Mesothelial cell of epicardium (in vitro differentiated cells): ENCODE results near the gene PLEKHG1. TPM values are rescaled to one million over a fixed set of nuclear protein-coding genes. Genes with fewer than 3 reads are reported as not detected.
A peak's percentile ranks its signal among the peaks of the same experiment; 100 is the strongest.

ENCODE experiments used
- DNase-seq, 2 experiments: peaks; one replicate each; pipeline ENCODE4 v3.0.0; 2021; ENCODE audit warnings: low spot score in 2 of 2; ENCODE audit not compliant: unreplicated experiment in 2 of 2
- H3K27ac Mint-ChIP-seq: 2 replicates; pipeline ENCODE4 v1.8.0; 2021; ENCODE audit warnings: mixed read lengths
- H3K27me3 Mint-ChIP-seq: 2 replicates; pipeline ENCODE4 v1.8.0; 2021; ENCODE audit warnings: low read depth, mixed read lengths
- H3K36me3 Mint-ChIP-seq: 2 replicates; pipeline ENCODE4 v1.8.0; 2021; ENCODE audit warnings: mixed read lengths
- H3K4me1 Mint-ChIP-seq: 2 replicates; pipeline ENCODE4 v1.8.0; 2021; ENCODE audit warnings: mixed read lengths
- H3K4me3 Mint-ChIP-seq: 2 replicates; pipeline ENCODE4 v1.8.0; 2021; ENCODE audit warnings: mild to moderate bottlenecking, moderate library complexity, mixed read lengths
- H3K9me3 Mint-ChIP-seq: 2 replicates; pipeline ENCODE4 v1.8.0; 2021; ENCODE audit warnings: mixed read lengths
- CTCF ChIP-seq: fragments of 200-600 bp; sonication (generic); IDR thresholded peaks from one replicate; pipeline ENCODE4 v1.5.0; 2021; ENCODE audit warnings: antibody characterized with exemption; ENCODE audit not compliant: unreplicated experiment
- total RNA-seq: library from RNA; stranded (reverse); gene quantifications from 3 replicates; pipeline ENCODE4 v1.2.1, GENCODE V29; 2021

PLEKHG1 gene
- total RNA-seq, 1 donor from 2014 or later: 69.3 TPM

- Mint-ChIP-seq H3K9me3 (peaks cover under 1% of the 10 kb centered on the region), H3K4me3 (no peak overlapping the region), H3K4me1 (peaks cover 75% of the 10 kb centered on the region), H3K27me3 (no peaks in the 10 kb centered on the region), H3K27ac (no peak overlapping the region), H3K36me3 (peaks cover 1% of the 10 kb centered on the region)
- no peak for TF ChIP-seq CTCF
- no peak for DNase-seq
Observed at GRCh38 chr6:150639823-150640331, 40.2 kb downstream of the PLEKHG1 start.

- peaks cover 7% of the 10 kb centered on the region for H3K9me3 Mint-ChIP-seq
- H3K27ac Mint-ChIP-seq: peak overlapping the region; percentile 1
- H3K4me1 Mint-ChIP-seq: peaks cover 67% of the 10 kb centered on the region
- peaks cover 5% of the 10 kb centered on the region for H3K36me3 Mint-ChIP-seq
- TF ChIP-seq CTCF: no peak
- no peak for DNase-seq
- no peaks in the 10 kb centered on the region for H3K27me3 Mint-ChIP-seq
- H3K4me3 Mint-ChIP-seq: no peak overlapping the region
Observed at GRCh38 chr6:150640556-150641209, 41.0 kb downstream of the PLEKHG1 start.

- Mint-ChIP-seq H3K27me3 (no peaks in the 10 kb centered on the region), H3K4me1 (peaks cover 64% of the 10 kb centered on the region), H3K4me3 (no peak overlapping the region), H3K36me3 (peaks cover 5% of the 10 kb centered on the region), H3K27ac (peak overlapping the region; percentile 31), H3K9me3 (peaks cover 7% of the 10 kb centered on the region)
- no peak for TF ChIP-seq CTCF
- DNase-seq: no peak
Observed at GRCh38 chr6:150641398-150642139, 41.9 kb downstream of the PLEKHG1 start.

DNA sequence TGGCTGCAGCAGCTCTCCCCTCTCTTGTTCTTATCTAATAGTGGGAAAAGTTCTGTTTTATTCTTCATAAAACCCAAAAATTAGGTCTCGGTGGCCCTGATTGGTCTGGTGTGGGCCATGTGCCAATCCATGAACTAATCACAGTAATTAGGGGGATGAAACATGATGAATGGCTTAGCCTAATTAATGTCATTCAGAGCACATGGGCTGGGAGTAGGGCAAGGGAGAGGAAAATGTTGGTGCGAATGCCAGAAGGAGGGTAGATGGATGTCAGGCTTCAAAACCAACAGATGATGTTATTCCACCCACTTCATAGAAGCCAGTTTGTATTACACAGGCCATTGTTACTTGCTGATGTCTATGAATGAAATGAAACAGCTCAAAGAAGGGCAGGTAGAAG, 46.5 kb downstream of the PLEKHG1 start:
- Mint-ChIP-seq H3K36me3 (peaks cover 5% of the 10 kb centered on the region), H3K4me1 (peaks cover 30% of the 10 kb centered on the region), H3K9me3 (peaks cover 7% of the 10 kb centered on the region), H3K27ac (no peak overlapping the region), H3K4me3 (no peak overlapping the region), H3K27me3 (no peaks in the 10 kb centered on the region)
- DNase-seq: no peak
- no peak for TF ChIP-seq CTCF

DNA sequence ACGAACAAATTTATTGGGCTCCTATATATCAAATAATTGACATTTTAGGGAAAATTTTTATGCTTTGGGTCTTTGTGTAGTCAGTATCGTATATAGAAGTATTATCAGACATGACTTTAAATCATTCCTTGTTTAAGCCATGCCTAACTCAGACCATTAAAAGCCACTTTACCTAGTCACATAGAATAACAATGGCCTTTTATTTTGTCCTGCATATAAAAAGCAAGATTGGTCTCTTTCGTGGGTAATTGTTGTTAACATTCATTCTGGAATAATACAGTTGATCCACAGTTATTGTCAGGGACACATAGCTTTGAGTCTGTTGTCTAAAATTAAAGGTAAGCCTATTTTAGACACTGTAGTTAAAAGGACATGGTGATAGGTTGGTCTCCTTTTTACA, 47.4 kb downstream of the PLEKHG1 start:
- peaks cover 7% of the 10 kb centered on the region for H3K9me3 Mint-ChIP-seq
- H3K27me3 Mint-ChIP-seq: no peaks in the 10 kb centered on the region
- no peak overlapping the region for H3K4me3 Mint-ChIP-seq
- TF ChIP-seq CTCF: no peak
- no peak overlapping the region for H3K27ac Mint-ChIP-seq
- H3K36me3 Mint-ChIP-seq: peaks cover 5% of the 10 kb centered on the region
- DNase-seq: no peak
- H3K4me1 Mint-ChIP-seq: peaks cover 25% of the 10 kb centered on the region

Other genes with a start within 250 kb of the PLEKHG1 start
- gene IYD, start 230.9 kb upstream of the PLEKHG1 start, total RNA-seq: not detected in 3 replicates